Measurements from ENCODE around the gene COG5. TPM values are rescaled to one million over a fixed set of nuclear protein-coding genes. Genes with fewer than 3 reads are reported as not detected.
"Not testable (repeated sequence)": the region's sequence is repeated elsewhere in the genome, so short reads cannot be mapped to it uniquely, and the experiment has no call there.

COG5 gene
- polyA plus RNA-seq, 1 of the 3 experiments (the other 2 are of a cell fraction) = 21.2 TPM

GRCh38 chr7:107248551-107249316 is 315.0 kb downstream of the COG5 start (continued):
- TF ChIP-seq USF1 (IDR thresholded peaks at IDR 0.05; ENCODE audit: borderline replicate concordance, low read depth) (no peak), YY1 (IDR thresholded peaks at IDR 0.05; ENCODE audit: low read depth) (no peak), NFIC (IDR thresholded peaks at IDR 0.05; ENCODE audit: borderline replicate concordance) (no peak), SMC3 (IDR thresholded peaks at IDR 0.05; ENCODE audit: low read depth, low read length) (no peak), TEAD4 (IDR thresholded peaks at IDR 0.05; ENCODE audit: borderline replicate concordance, insufficient read depth) (no peak), FOXM1 (IDR thresholded peaks at IDR 0.05; ENCODE audit: low read depth) (no peak), SIN3A (IDR thresholded peaks at IDR 0.05; ENCODE audit: borderline replicate concordance, low read depth, low read length) (no peak), TCF12 (IDR thresholded peaks at IDR 0.05) (no peak), RCOR1 (IDR thresholded peaks at IDR 0.05; ENCODE audit: low read length) (no peak), CHD2 (IDR thresholded peaks at IDR 0.05; ENCODE audit: low read length, partially characterized antibody) (no peak), TAF1 (IDR thresholded peaks at IDR 0.05; ENCODE audit: borderline replicate concordance, low read depth, low read length) (no peak)

- DNase-seq; H3K9me3 ChIP-seq; POLR2A ChIA-PET; H3K9me2 ChIP-seq; H3K4me3 ChIP-seq (ENCODE audit: low read depth in 2 of 2, low read length in 1 of 2); H3K4me2 ChIP-seq; CTCF ChIA-PET; H2AFZ ChIP-seq (ENCODE audit: low read depth); H3K27ac ChIP-seq (ENCODE audit: low read depth in 2 of 2, low read length in 1 of 2); H3K79me2 ChIP-seq (ENCODE audit: insufficient read depth); H3K9ac ChIP-seq; H3F3A ChIP-seq (replicated peaks; ENCODE audit: insufficient read depth); H4K20me1 ChIP-seq (ENCODE audit: insufficient read depth); H3K27me3 ChIP-seq (ENCODE audit: insufficient read depth); H3K4me1 ChIP-seq (ENCODE audit: control insufficient read depth in 1 of 2, insufficient read depth in 2 of 2, low read depth in 1 of 2, low read length in 1 of 2): not testable (repeated sequence)
- peaks cover 0 to 40% of the 10 kb centered on the region in 2 experiments for H3K36me3 ChIP-seq (replicated peaks in 1 of 2; ENCODE audit: control insufficient read depth in 1 of 2, insufficient read depth in 2 of 2, low read length in 1 of 2)
- WGBS (ENCODE audit: low lambda C conversion rate) = 92% methylated on average over 3 of the region's 3 CpGs
These were observed 316.9 kb downstream of the COG5 start for GRCh38 chr7:107246836-107247235.

- TF ChIP-seq NFIC (IDR thresholded peaks at IDR 0.05; ENCODE audit: borderline replicate concordance) = no peak
- CTCF ChIA-PET = interaction anchor here (1.0 kb wide), 1 partner anchor 9 kb away, joined by 4 read pairs; no protein-coding TSS in a partner anchor
- no peaks in the 10 kb centered on the region for H3K79me2 ChIP-seq (ENCODE audit: insufficient read depth)
- H3K9me3 ChIP-seq = 0 out of 2 replicates have a peak, but pooled peaks cover 8% of the 10 kb centered on the region
- no peak for DNase-seq
- peaks cover 0 to 35% of the 10 kb centered on the region in 2 experiments for H3K36me3 ChIP-seq (replicated peaks in 1 of 2; ENCODE audit: control insufficient read depth in 1 of 2, insufficient read depth in 2 of 2, low read length in 1 of 2)
- H3K4me1 ChIP-seq (ENCODE audit: control insufficient read depth in 1 of 2, insufficient read depth in 2 of 2, low read depth in 1 of 2, low read length in 1 of 2) = no peaks in the 10 kb centered on the region
- WGBS (ENCODE audit: low lambda C conversion rate) = 93% methylated on average over 2 of the region's 2 CpGs
- no peaks in the 10 kb centered on the region for H4K20me1 ChIP-seq (ENCODE audit: insufficient read depth)
- no peak overlapping the region for H3K9ac ChIP-seq
- POLR2A ChIA-PET = no interaction called here
- no peaks in the 10 kb centered on the region for H3K27me3 ChIP-seq (ENCODE audit: insufficient read depth)
- H3K9me2 ChIP-seq = no peaks in the 10 kb centered on the region
- H2AFZ ChIP-seq (ENCODE audit: low read depth) = no peak overlapping the region
- no peak overlapping the region for H3K4me2 ChIP-seq
- H3F3A ChIP-seq (replicated peaks; ENCODE audit: insufficient read depth) = no peaks in the 10 kb centered on the region
- no peak overlapping the region for H3K27ac ChIP-seq (ENCODE audit: low read depth in 2 of 2, low read length in 1 of 2)
- no peak overlapping the region for H3K4me3 ChIP-seq (ENCODE audit: low read depth in 2 of 2, low read length in 1 of 2)
These were observed 319.1 kb downstream of the COG5 start for GRCh38 chr7:107244613-107245012.

Measured in SK-N-SH (cell line).